ENCODE measurements around the gene HBQ1. TPM values are rescaled to one million over a fixed set of nuclear protein-coding genes. Genes with fewer than 3 reads are reported as not detected.
"Not testable (repeated sequence)": the region's sequence is repeated elsewhere in the genome, so short reads cannot be mapped to it uniquely, and the experiment has no call there.

Gene HBQ1
- total RNA-seq, 1 donor from 2014 or later: not detected

DNA sequence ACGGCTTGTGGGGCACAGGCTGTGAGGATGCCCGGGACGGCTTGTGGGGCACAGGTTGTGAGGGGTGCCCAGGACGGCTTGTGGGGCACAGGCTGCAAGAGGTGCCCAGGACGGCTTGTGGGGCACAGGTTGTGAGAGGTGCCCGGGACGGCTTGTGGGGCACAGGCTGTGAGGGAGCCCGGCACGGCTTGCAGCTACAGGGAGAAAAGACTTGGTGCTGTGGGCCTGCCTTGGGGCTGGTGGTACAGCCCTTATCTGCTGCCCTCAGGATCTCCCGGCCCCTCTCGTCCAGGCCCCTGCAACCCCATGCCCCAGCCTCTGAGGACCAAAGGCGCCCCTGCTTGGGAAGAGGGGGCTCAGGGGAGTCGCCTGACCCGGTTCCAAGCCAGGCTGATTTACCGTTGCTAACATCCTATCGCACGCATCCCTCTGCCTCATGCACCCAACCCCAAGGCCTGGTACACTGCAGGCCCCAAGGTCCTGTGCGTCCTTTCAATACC lies 19.5 kb upstream of the HBQ1 start:
- no peak for DNase-seq (ENCODE audit: low spot score)

DNA sequence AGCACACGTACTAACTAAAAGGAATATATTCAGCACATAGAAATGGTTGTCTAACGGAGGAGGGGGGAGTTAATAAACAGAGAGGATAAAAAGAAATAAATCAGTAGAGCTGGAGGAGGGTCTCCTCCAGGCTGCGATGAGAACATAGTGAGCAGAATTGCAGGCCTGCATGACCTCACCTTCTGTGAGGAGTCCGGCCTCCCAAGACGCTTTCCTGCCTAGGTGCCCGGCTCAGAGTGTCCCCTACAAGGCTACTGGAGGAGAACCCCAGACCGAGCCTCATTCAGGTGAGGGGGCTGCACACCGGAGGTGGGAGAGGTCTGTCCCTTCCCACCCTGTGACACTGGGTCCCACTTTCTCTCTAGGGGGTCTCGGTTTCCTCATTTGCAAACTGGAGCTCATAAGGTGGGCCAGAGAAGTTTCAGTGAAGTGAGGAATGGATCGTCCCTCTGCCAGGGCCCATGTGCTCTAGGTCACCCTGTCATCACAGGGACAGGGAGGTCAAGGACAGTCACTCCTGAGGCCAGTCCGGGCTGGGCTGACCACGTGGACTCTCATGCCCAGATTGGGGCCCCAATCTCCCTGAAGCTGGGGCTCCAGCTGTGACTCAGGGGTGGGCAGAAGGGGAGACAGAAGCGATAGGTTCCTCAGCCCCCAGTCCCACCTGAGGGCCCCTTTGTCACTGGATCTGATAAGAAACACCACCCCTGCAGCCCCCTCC lies 17.8 kb upstream of the HBQ1 start:
- DNase-seq (ENCODE audit: low spot score): no peak

GRCh38 chr16:163139-163538 lies 17.1 kb upstream of the HBQ1 start:
- DNase-seq (ENCODE audit: low spot score): not testable (repeated sequence)

GRCh38 chr16:163696-164095 lies 16.6 kb upstream of the HBQ1 start:
- not testable (repeated sequence) for DNase-seq (ENCODE audit: low spot score)

DNA sequence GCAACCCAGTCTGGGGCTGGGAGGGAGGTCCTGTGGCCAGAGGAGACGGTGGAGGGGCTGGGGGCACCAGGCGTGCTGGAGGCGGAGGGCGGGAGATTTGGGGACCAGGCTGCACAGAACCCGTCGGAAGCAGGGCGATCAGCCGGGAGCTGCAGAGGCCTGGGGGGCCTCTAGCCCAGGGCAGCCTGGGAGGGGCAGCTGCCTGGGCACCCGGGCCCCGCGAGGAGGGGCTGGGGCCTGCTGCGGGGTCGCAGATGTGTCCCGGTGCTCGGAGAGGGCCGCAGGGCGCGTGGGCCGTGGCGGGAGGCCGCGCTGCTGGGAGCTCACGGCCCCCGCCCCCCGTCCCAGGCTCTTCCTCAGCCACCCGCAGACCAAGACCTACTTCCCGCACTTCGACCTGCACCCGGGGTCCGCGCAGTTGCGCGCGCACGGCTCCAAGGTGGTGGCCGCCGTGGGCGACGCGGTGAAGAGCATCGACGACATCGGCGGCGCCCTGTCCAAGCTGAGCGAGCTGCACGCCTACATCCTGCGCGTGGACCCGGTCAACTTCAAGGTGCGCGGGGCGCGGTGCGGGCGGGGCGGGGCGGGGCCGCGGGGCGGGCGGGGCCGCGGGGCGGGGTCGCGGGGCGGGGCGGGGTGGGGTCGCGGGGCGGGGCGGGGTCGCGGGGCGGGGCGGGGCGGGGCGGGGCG lies 16.0 kb upstream of the HBQ1 start:
- not testable (repeated sequence) for DNase-seq (ENCODE audit: low spot score)

DNA sequence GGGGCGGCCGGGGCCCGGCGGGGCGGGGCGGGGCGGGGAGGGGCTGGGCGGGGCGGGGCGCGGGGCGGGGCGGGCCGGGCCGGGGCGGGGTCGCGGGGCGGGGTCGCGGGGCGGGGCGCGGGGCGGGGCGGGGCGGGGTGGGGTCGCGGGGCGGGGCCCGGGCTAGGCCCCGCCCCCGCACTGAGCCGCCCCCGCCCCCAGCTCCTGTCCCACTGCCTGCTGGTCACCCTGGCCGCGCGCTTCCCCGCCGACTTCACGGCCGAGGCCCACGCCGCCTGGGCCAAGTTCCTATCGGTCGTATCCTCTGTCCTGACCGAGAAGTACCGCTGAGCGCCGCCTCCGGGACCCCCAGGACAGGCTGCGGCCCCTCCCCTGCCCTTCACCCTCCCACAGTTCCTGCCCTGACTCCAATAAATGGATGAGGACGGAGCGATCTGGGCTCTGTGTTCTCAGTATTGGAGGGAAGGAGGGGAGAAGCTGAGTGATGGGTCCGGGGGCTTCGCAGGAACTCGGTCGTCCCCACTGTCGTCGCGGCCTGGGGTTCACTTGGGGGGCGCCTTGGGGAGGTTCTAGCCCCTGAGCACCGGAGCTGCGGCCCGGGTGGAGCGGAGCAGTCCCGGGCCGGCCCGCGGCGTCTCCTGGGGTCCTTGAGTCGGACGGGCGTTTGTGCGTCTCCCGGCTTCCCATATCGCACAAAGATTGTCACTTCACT lies 15.3 kb upstream of the HBQ1 start:
- no peak for DNase-seq (ENCODE audit: low spot score)

DNA sequence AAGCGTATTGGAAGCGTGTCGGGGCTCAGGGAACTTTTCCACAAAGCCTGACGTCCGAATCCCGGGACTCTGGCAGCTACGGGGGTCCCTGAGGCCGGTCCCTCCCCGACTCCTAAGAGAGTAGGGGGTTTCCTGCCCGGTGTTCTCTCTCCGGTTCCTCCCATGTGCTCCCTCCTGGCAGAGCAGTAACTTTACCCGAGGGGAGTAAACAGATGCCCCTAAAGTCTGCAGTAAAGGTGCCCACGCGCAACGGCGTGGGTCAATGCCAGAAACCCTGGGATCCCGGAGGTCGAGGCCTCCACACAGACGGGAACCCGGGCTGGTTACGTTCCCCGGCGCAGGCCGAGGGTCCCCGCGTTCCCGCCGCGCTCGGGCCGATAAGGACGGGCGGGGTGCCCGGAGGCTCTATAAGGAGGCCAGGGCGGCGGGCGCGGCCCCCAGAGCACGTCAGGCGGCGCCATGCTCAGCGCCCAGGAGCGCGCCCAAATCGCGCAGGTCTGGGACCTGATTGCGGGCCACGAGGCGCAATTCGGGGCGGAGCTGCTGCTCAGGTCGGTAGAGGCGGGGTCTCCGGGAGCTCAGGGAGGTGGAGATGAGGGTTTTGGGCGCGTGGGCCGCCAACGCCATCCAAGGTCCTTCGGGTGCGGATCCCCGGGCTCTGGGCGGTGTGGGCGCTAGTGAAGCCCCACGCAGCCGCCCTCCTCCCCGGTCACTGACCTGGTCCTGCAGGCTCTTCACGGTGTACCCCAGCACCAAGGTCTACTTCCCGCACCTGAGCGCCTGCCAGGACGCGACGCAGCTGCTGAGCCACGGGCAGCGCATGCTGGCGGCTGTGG lies 14.5 kb upstream of the HBQ1 start, which contains the start of gene HBM:
Gene HBM, plus strand, starts transcription at position 440 of the 836 bp plus-strand sequence. Its CDS starts 20 bp downstream, at position 460.
- DNase-seq (ENCODE audit: low spot score): no peak

- no peak for DNase-seq (ENCODE audit: low spot score)
Observed at GRCh38 chr16:166375-167121, 13.7 kb upstream of the HBQ1 start.

- no peak for DNase-seq (ENCODE audit: low spot score)
Observed at GRCh38 chr16:167122-167690, 13.1 kb upstream of the HBQ1 start.

DNA sequence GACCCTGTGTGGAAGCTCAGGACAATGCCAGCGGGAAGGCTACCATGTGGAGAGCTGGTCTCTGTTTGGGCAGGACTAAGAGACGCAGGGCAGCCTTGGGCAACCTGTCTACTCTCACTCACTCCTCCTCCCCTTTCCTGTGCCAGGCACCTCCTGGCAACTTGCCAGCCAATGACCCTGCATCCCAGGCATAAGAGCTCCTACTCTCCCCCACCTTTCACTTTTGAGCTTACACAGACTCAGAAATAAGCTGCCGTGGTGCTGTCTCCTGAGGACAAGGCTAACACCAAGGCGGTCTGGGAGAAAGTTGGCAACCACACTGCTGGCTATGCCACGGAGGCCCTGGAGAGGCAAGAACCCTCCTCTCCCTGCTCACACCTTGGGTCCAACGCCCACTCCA lies 11.8 kb upstream of the HBQ1 start:
- no peak for DNase-seq (ENCODE audit: low spot score)

DNA sequence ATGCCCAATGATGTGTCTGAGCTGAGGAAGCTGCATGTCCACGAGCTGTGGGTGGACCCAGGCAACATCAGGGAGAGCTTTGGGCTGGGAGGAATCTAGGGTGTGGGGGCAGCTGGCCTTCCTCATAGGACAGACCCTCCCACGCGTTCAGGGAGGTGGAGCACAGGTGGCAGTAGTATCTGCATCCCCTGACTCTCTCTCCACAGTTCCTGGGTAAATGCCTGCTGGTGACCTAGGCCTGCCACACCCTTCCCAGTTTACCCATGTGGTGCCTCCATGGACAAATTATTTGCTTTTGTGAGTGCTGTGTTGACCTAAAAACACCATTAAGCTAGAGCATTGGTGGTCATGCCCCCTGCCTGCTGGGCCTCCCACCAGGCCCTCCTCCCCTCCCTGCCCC lies 11.2 kb upstream of the HBQ1 start:
- DNase-seq (ENCODE audit: low spot score): no peak

DNA sequence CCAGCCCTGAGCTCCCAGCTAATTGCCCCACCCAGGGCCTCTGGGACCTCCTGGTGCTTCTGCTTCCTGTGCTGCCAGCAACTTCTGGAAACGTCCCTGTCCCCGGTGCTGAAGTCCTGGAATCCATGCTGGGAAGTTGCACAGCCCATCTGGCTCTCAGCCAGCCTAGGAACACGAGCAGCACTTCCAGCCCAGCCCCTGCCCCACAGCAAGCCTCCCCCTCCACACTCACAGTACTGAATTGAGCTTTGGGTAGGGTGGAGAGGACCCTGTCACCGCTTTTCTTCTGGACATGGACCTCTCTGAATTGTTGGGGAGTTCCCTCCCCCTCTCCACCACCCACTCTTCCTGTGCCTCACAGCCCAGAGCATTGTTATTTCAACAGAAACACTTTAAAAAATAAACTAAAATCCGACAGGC lies 10.2 kb upstream of the HBQ1 start:
- peak; percentile 15 for DNase-seq (ENCODE audit: low spot score)

- no peak for DNase-seq (ENCODE audit: low spot score)
Observed at GRCh38 chr16:170788-171187, 9.5 kb upstream of the HBQ1 start.

DNA sequence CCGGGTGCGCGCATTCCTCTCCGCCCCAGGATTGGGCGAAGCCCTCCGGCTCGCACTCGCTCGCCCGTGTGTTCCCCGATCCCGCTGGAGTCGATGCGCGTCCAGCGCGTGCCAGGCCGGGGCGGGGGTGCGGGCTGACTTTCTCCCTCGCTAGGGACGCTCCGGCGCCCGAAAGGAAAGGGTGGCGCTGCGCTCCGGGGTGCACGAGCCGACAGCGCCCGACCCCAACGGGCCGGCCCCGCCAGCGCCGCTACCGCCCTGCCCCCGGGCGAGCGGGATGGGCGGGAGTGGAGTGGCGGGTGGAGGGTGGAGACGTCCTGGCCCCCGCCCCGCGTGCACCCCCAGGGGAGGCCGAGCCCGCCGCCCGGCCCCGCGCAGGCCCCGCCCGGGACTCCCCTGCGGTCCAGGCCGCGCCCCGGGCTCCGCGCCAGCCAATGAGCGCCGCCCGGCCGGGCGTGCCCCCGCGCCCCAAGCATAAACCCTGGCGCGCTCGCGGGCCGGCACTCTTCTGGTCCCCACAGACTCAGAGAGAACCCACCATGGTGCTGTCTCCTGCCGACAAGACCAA lies 7.8 kb upstream of the HBQ1 start, which contains the start of gene HBA2:
Gene HBA2, plus strand, starts transcription at position 503 of the 568 bp plus-strand sequence. Its CDS starts 37 bp downstream, at position 540.
- not testable (repeated sequence) for DNase-seq (ENCODE audit: low spot score)

DNA sequence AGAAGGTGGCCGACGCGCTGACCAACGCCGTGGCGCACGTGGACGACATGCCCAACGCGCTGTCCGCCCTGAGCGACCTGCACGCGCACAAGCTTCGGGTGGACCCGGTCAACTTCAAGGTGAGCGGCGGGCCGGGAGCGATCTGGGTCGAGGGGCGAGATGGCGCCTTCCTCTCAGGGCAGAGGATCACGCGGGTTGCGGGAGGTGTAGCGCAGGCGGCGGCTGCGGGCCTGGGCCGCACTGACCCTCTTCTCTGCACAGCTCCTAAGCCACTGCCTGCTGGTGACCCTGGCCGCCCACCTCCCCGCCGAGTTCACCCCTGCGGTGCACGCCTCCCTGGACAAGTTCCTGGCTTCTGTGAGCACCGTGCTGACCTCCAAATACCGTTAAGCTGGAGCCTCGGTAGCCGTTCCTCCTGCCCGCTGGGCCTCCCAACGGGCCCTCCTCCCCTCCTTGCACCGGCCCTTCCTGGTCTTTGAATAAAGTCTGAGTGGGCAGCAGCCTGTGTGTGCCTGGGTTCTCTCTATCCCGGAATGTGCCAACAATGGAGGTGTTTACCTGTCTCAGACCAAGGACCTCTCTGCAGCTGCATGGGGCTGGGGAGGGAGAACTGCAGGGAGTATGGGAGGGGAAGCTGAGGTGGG lies 6.9 kb upstream of the HBQ1 start:
- not testable (repeated sequence) for DNase-seq (ENCODE audit: low spot score)

GRCh38 chr16:173928-174769 lies 6.1 kb upstream of the HBQ1 start:
- not testable (repeated sequence) for DNase-seq (ENCODE audit: low spot score)

DNA sequence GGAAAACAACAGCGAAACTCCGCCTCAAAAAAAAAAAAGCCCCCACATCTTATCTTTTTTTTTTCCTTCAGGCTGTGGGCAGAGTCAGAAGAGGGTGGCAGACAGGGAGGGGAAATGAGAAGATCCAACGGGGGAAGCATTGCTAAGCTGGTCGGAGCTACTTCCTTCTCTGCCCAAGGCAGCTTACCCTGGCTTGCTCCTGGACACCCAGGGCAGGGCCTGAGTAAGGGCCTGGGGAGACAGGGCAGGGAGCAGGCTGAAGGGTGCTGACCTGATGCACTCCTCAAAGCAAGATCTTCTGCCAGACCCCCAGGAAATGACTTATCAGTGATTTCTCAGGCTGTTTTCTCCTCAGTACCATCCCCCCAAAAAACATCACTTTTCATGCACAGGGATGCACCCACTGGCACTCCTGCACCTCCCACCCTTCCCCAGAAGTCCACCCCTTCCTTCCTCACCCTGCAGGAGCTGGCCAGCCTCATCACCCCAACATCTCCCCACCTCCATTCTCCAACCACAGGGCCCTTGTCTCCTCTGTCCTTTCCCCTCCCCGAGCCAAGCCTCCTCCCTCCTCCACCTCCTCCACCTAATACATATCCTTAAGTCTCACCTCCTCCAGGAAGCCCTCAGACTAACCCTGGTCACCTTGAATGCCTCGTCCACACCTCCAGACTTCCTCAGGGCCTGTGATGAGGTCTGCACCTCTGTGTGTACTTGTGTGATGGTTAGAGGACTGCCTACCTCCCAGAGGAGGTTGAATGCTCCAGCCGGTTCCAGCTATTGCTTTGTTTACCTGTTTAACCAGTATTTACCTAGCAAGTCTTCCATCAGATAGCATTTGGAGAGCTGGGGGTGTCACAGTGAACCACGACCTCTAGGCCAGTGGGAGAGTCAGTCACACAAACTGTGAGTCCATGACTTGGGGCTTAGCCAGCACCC lies 5.0 kb upstream of the HBQ1 start:
- DNase-seq (ENCODE audit: low spot score): no peak
